GM12801 (cell line): ENCODE data around the gene G0S2.

Source experiments
- TF ChIP-seq, protein P1 (sequence below): IDR thresholded peaks from one replicate; pipeline ENCODE4 v1.5.1; 2011; ENCODE audit warnings: control low read depth; ENCODE audit not compliant: insufficient read length; ENCODE audit errors: extremely low read depth

The G0S2 gene

DNA sequence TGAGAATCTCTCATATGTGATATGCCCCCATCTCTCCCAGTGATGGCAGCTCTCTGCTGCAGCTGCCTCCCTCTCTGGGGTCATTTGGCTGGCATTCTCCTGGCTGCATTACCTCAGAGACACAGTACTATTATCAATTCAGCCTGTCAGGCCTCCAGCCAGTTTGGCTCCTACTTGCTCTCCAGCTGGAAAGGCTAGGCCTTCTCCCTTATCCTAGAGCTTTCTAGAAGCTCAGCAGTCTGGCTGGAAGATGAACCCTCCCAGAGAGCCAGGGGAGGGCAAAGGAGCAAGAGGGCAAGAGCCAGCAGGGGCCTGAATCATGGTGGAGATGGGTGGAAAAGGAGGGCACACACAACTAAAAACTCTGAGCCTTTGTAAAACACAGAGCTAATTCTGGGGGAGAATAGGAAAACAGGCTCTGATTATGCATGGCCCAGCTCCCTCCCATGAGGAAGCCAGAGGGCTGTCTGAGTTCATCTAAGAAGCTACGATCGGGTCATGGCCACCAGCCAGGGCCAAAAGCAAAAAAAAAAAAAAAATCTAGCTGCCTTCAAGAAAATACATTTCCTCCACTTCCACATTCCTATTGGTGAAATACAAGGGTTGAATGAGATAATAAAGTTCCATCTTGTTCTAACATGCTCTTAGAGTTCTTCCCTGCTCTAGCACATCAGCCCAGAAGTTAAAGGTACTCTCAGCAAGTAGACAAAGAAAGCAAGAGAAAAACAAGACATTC lies 31.8 kb upstream of the G0S2 start:
- TF ChIP-seq, protein P1, sequence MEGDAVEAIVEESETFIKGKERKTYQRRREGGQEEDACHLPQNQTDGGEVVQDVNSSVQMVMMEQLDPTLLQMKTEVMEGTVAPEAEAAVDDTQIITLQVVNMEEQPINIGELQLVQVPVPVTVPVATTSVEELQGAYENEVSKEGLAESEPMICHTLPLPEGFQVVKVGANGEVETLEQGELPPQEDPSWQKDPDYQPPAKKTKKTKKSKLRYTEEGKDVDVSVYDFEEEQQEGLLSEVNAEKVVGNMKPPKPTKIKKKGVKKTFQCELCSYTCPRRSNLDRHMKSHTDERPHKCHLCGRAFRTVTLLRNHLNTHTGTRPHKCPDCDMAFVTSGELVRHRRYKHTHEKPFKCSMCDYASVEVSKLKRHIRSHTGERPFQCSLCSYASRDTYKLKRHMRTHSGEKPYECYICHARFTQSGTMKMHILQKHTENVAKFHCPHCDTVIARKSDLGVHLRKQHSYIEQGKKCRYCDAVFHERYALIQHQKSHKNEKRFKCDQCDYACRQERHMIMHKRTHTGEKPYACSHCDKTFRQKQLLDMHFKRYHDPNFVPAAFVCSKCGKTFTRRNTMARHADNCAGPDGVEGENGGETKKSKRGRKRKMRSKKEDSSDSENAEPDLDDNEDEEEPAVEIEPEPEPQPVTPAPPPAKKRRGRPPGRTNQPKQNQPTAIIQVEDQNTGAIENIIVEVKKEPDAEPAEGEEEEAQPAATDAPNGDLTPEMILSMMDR: no peak

DNA sequence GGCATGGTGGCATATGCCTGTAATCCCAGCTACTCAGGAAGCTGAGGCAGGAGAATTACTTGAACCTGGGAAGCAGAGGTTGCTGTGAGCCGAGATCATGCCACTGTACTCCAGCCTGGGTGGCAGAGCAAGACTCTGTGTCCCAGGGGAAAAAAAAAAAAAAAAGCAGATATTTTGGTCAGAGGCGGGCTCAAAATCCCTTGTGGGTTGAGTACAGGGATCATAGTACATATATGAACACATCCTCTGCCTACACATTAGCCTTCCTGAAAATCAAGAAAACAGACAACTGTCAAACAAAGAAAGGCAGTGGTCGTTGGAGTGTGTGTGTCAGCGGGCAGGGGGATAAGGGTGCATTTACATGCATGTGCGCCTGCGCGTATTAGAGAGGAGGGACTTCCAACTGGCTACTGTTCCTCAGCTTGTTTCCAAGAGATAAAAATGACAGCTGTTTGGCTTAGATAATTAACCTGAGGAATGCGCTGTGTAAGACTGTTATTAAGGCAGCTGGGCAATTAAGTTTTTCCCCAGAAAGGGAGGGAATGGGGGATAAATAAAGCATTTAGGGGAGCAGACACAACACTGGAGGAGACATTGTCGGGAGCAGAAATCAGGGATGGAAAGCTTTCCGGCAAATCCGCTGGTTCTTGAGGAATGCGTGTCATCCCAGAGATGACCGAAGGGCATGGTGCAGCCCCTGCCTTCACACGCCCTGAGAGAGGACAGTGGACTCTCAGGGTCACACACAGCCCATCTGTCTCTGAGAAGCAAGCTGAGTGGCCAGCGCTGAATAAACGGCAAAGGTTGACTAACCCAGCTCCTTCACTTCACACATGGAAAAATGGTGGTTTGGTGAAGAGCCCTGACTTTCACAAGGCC lies 29.4 kb upstream of the G0S2 start:
- TF ChIP-seq, protein P1: no peak

DNA sequence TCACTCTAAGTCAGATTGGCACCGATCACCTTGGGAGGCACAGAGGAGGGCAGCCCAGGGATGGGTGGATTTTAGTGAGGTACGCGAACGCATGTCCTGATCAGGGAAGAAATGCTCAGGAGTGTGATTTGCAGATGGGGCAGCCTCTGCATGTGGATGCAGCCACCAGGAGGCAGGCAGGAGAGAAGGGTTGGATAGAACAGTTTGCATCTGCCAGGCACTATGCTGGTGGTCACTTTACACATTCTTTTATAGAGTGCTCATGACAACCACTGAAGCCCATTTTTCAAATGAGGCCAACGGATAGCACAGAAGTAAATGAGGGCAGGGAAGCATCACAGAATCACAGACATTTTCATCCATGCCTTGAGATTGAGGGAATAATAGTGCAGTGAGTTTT lies 28.7 kb upstream of the G0S2 start:
- TF ChIP-seq, protein P1: no peak

DNA sequence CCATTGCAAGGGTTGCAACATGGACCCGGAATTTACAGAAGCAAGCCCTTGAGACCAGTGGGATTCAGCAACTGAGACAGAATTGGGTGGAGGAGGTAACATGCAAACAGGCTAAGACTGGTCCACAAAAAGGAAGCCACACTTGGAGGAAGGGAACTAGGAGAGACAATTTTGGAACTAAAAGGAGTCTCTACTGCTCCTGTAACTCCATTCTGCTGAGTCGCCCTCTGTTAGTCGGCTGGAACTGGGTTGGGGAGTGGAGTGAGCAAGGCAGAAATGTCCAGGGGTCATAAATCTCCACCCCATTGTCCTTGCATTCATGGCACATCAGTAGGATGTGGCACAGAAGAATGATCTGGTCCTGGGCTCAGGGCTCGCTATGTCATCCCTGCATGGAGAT lies 28.1 kb upstream of the G0S2 start:
- TF ChIP-seq, protein P1: no peak

DNA sequence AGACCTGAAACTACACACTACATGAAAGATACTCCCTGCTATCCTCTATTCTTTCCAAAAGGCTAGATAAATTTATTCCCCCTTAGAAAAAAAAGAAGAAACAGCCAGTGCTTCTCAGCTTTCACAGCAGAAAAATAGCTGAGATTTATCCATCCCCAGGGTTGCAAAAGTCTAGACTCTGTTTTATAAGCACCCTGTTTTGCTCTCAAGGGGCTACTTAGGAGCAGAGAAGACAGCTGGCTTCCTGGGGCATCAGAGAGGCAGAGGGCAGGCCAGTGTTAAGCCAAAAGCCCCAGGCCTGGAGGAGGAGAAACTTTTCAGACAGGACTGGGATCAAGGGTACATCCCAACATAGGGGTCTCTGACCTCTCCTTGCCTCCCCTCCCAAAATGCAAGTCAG lies 26.9 kb upstream of the G0S2 start:
- TF ChIP-seq, protein P1: no peak

DNA sequence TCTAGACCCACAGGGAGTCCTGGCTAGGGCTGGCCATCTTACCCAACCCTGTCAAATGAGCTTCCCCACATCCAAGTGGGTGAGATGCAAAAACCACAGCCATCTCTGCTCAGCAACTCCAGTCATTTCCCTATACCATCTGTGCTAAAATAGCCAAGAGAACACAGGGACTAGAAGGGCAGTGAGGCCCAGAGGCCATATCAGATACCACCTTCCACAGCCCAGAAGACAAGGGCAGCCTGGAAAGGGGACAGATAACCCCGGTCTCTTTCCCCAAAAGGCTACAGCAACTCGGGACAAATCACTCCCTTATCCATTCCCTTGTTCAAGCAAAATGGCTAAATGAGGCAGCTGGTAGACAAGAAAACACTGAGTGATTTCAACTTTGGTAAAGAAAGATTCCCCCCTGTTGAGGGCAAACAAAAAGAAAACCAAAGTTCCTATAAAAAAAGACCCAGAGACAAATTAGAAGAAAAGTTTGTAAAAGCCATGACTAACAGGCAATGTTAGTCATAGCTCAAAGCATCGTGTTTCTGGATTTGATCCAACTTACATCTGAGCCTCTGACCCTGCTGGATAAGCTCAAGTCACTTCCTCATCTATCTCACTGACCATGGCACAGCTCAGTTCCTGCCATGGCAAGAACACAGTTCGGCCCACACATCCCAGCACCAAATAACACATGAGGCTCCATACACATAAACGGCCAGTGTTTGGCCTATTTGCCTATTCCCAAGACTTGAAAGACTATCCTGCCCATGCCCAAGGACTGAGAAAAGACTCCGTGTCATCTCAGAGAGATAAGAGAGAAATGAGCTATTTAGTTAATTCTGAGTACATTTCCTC lies 26.1 kb upstream of the G0S2 start:
- TF ChIP-seq, protein P1: no peak

DNA sequence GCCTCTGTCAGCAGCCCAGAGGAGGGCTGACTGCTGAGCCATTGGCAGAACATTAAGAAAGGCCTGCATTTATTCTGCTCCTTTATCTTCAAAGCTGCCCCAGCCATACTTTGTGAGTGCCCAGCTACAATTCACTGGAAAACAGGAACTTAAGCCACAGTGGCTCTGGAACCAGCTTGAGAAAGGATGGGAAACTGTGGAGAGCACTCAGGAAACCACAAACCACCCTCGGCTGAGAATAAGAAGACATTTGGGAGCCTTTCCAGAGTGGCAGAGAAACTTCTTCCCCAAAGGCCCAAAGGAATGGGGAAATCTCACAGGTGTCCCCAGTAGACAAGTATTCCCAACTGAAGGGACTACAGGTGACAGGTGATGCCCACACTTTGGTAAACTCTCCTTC lies 24.8 kb upstream of the G0S2 start:
- TF ChIP-seq, protein P1: no peak
